IPS DF 4.7 (cell line): ENCODE results near the gene METAP1.
"Not testable (repeated sequence)": the region's sequence is repeated elsewhere in the genome, so short reads cannot be mapped to it uniquely, and the experiment has no call there.

Source experiments
- DNase-seq: peaks from one replicate; pipeline ENCODE4 v3.0.0-alpha.2; 2013; ENCODE audit warnings: low spot score; ENCODE audit errors: extremely low read depth

Gene METAP1

GRCh38 chr4:98996765-98997068, 1.2 kb downstream of the METAP1 start:
- no peak for DNase-seq

GRCh38 chr4:98997166-98997565, 1.6 kb downstream of the METAP1 start:
- DNase-seq: no peak

GRCh38 chr4:98998551-98998950, 3.0 kb downstream of the METAP1 start:
- DNase-seq: no peak

- DNase-seq: no peak
Observed at GRCh38 chr4:99002279-99002678, 6.8 kb downstream of the METAP1 start.

- no peak for DNase-seq
Observed at GRCh38 chr4:99008051-99008450, 12.5 kb downstream of the METAP1 start.

- DNase-seq: no peak
Observed at GRCh38 chr4:99011910-99012309, 16.4 kb downstream of the METAP1 start.

GRCh38 chr4:99013402-99013843, 17.9 kb downstream of the METAP1 start:
- DNase-seq: no peak

- DNase-seq: no peak
Observed at GRCh38 chr4:99013884-99014523, 18.5 kb downstream of the METAP1 start.

GRCh38 chr4:99021386-99021785, 25.9 kb downstream of the METAP1 start:
- DNase-seq: no peak

GRCh38 chr4:99022566-99022965, 27.0 kb downstream of the METAP1 start:
- no peak for DNase-seq

GRCh38 chr4:99023800-99024251, 28.3 kb downstream of the METAP1 start:
- DNase-seq: not testable (repeated sequence)

- DNase-seq: no peak
Observed at GRCh38 chr4:99024481-99025275, 29.2 kb downstream of the METAP1 start.

GRCh38 chr4:99025506-99025905, 30.0 kb downstream of the METAP1 start:
- DNase-seq: no peak

GRCh38 chr4:99027304-99027703, 31.8 kb downstream of the METAP1 start:
- no peak for DNase-seq

GRCh38 chr4:99028187-99028586, 32.7 kb downstream of the METAP1 start:
- DNase-seq: no peak

GRCh38 chr4:99029018-99029735, 33.7 kb downstream of the METAP1 start:
- no peak for DNase-seq

GRCh38 chr4:99029852-99030251, 34.3 kb downstream of the METAP1 start:
- no peak for DNase-seq

GRCh38 chr4:99033956-99034355, 38.4 kb downstream of the METAP1 start:
- DNase-seq: no peak

- no peak for DNase-seq
Observed at GRCh38 chr4:99038213-99038612, 42.7 kb downstream of the METAP1 start.

GRCh38 chr4:99043346-99043745, 47.8 kb downstream of the METAP1 start:
- DNase-seq: no peak

- no peak for DNase-seq
Observed at GRCh38 chr4:99047710-99048109, 52.2 kb downstream of the METAP1 start.

GRCh38 chr4:99052902-99053301, 57.4 kb downstream of the METAP1 start:
- no peak for DNase-seq
